SU-DHL-6 (cell line): ENCODE measurements around the gene PDIA5.

Source experiments
- EZH2phosphoT487 ChIP-seq: fragments of 200-600 bp; sonication (generic), shearing (Covaris generic); conservative IDR thresholded peaks from 2 replicates; pipeline ENCODE4 v1.6.1; 2018; ENCODE audit warnings: mild to moderate bottlenecking, antibody characterized with exemption, low read length, moderate library complexity, mixed read lengths
- TF ChIP-seq, protein P1 (sequence below): fragments of 200-600 bp; sonication (generic); IDR thresholded peaks from one replicate; pipeline ENCODE4 v1.5.1; 2017; ENCODE audit warnings: antibody characterized with exemption, mild to moderate bottlenecking, low read length, moderate library complexity; ENCODE audit not compliant: insufficient read depth, poor library complexity, severe bottlenecking

- TF ChIP-seq, protein P1, sequence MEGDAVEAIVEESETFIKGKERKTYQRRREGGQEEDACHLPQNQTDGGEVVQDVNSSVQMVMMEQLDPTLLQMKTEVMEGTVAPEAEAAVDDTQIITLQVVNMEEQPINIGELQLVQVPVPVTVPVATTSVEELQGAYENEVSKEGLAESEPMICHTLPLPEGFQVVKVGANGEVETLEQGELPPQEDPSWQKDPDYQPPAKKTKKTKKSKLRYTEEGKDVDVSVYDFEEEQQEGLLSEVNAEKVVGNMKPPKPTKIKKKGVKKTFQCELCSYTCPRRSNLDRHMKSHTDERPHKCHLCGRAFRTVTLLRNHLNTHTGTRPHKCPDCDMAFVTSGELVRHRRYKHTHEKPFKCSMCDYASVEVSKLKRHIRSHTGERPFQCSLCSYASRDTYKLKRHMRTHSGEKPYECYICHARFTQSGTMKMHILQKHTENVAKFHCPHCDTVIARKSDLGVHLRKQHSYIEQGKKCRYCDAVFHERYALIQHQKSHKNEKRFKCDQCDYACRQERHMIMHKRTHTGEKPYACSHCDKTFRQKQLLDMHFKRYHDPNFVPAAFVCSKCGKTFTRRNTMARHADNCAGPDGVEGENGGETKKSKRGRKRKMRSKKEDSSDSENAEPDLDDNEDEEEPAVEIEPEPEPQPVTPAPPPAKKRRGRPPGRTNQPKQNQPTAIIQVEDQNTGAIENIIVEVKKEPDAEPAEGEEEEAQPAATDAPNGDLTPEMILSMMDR = no peak
- TF ChIP-seq EZH2phosphoT487 = no peak
These were observed 27.9 kb downstream of the PDIA5 start for GRCh38 chr3:123094516-123095313.
